ENCODE data around the gene GPC6.

DNA sequence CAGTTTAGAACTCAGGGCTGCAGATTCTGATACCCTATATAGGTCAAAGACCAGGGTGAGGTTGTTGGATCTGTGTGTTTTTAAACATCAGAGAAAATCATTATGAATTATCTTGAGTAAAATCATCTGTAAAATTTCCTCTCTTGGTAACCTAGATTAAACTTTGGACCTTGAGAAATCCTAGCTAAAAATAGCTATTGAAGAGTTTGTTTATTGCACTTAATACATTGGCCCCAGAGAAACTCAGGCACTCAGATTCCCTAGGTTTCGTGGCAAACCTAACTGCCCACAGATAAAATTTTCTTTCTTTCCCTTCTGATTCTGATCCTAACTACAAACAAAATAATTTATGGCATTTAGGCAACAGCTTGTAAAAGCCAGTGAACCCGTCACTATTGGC lies 102.3 kb downstream of the GPC6 start:
- TF ChIP-seq, protein P1, sequence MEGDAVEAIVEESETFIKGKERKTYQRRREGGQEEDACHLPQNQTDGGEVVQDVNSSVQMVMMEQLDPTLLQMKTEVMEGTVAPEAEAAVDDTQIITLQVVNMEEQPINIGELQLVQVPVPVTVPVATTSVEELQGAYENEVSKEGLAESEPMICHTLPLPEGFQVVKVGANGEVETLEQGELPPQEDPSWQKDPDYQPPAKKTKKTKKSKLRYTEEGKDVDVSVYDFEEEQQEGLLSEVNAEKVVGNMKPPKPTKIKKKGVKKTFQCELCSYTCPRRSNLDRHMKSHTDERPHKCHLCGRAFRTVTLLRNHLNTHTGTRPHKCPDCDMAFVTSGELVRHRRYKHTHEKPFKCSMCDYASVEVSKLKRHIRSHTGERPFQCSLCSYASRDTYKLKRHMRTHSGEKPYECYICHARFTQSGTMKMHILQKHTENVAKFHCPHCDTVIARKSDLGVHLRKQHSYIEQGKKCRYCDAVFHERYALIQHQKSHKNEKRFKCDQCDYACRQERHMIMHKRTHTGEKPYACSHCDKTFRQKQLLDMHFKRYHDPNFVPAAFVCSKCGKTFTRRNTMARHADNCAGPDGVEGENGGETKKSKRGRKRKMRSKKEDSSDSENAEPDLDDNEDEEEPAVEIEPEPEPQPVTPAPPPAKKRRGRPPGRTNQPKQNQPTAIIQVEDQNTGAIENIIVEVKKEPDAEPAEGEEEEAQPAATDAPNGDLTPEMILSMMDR (IDR thresholded peaks at IDR 0.05; ENCODE audit: poor library complexity), result no peak
- no peak for TF ChIP-seq EZH2 (IDR thresholded peaks at IDR 0.05; ENCODE audit: borderline replicate concordance)
